GM18909 (cell line): ENCODE results near the gene PRAME.
"Not testable (repeated sequence)": the region's sequence is repeated elsewhere in the genome, so short reads cannot be mapped to it uniquely, and the experiment has no call there.

Experiments
- ATAC-seq: cut with Tn5 transposase; IDR thresholded peaks from one replicate; pipeline ENCODE4 v1.9.1; 2021; ENCODE audit warnings: mild to moderate bottlenecking; ENCODE audit not compliant: unreplicated experiment, poor library complexity

Gene PRAME

GRCh38 chr22:22581524-22581923 lies 22.5 kb upstream of the PRAME start:
- not testable (repeated sequence) for ATAC-seq

GRCh38 chr22:22579869-22580604 lies 21.0 kb upstream of the PRAME start:
- no peak for ATAC-seq

- no peak for ATAC-seq
These were observed 19.8 kb upstream of the PRAME start for GRCh38 chr22:22578702-22579424.

GRCh38 chr22:22576989-22577427 lies 17.9 kb upstream of the PRAME start:
- no peak for ATAC-seq

GRCh38 chr22:22576244-22576988 lies 17.4 kb upstream of the PRAME start:
- no peak for ATAC-seq

GRCh38 chr22:22574361-22574760 lies 15.3 kb upstream of the PRAME start:
- no peak for ATAC-seq

- ATAC-seq: no peak
These were observed 14.2 kb upstream of the PRAME start for GRCh38 chr22:22573047-22573889.

GRCh38 chr22:22571862-22572261 lies 12.8 kb upstream of the PRAME start:
- ATAC-seq: no peak

- no peak for ATAC-seq
These were observed 12.4 kb upstream of the PRAME start for GRCh38 chr22:22571429-22571828.

- no peak for ATAC-seq
These were observed 10.2 kb upstream of the PRAME start for GRCh38 chr22:22569218-22569617.

GRCh38 chr22:22565981-22566380 lies 6.9 kb upstream of the PRAME start:
- ATAC-seq: no peak

- ATAC-seq: no peak
These were observed 744 bp downstream of the PRAME start for GRCh38 chr22:22558071-22558971.

GRCh38 chr22:22556995-22557925 lies 1.8 kb downstream of the PRAME start:
- ATAC-seq: no peak

GRCh38 chr22:22556578-22556977 lies 2.5 kb downstream of the PRAME start:
- ATAC-seq: no peak

- no peak for ATAC-seq
These were observed 3.5 kb downstream of the PRAME start for GRCh38 chr22:22555596-22555995.

GRCh38 chr22:22554587-22555284 lies 4.3 kb downstream of the PRAME start:
- ATAC-seq: no peak

- ATAC-seq: no peak
These were observed 5.1 kb downstream of the PRAME start for GRCh38 chr22:22553735-22554586.
